SK-N-SH (cell line): Measurements from ENCODE around the gene LDAF1. TPM values are rescaled to one million over a fixed set of nuclear protein-coding genes. Genes with fewer than 3 reads are reported as not detected.

Experiments used
- CTCF ChIA-PET: fragments of 300-600, 350-600 bp; formaldehyde crosslinking; extraction: SDS; loops from one replicate; lab custom pipeline; 2021; lab: Yijun Ruan, JAX
- POLR2A ChIA-PET: fragments of 350-600 bp; sonication (Branson Sonifier 250); formaldehyde crosslinking; extraction: SDS; loops from one replicate; lab custom pipeline; 2020; ENCODE audit warnings: antibody characterized with exemption, inconsistent platforms; lab: Yijun Ruan, JAX
- DNase-seq: peaks from one replicate; pipeline ENCODE4 v3.0.0; 2012
- H2AFZ ChIP-seq: fragments of 200-600 bp; sonication (generic); 2 replicates; pipeline ENCODE4 v1.8.1; 2016; ENCODE audit warnings: antibody characterized with exemption, mild to moderate bottlenecking, low read depth
- H3F3A ChIP-seq: fragments of 200-600 bp; sonication (generic); replicated peaks from 2 replicates; pipeline ENCODE3; 2016; ENCODE audit warnings: antibody characterized with exemption, mild to moderate bottlenecking; ENCODE audit not compliant: insufficient read depth
- H3K27ac ChIP-seq, 2 experiments: fragments of 200-500 bp in 1 of 2; fragments of 200-600 bp in 1 of 2; sonication (Bioruptor generic) in 1 of 2; sonication (generic), shearing (Covaris generic) in 1 of 2; 2 replicates each; pipeline versions ENCODE4 v1.5.1 to v1.6.1; 2014 to 2016; ENCODE audit warnings: low read depth in 2 of 2, inconsistent platforms in 1 of 2, low read length in 1 of 2, mild to moderate bottlenecking in 1 of 2, mixed read lengths in 1 of 2
- H3K27me3 ChIP-seq: fragments of 200-600 bp; sonication (generic), shearing (Covaris generic); 2 replicates; pipeline ENCODE4 v1.6.1; 2016; ENCODE audit warnings: mixed run types; ENCODE audit not compliant: insufficient read depth
- H3K36me3 ChIP-seq, 2 experiments: fragments of 200-500 bp in 1 of 2; fragments of 200-600 bp in 1 of 2; sonication (Bioruptor generic) in 1 of 2; sonication (generic) in 1 of 2; replicated peaks in 1 of 2; 2 replicates each; pipeline versions ENCODE3 to v1.5.1; 2014 to 2016; ENCODE audit warnings: low read length in 1 of 2, mild to moderate bottlenecking in 1 of 2; ENCODE audit not compliant: insufficient read depth in 2 of 2, control insufficient read depth in 1 of 2
- H3K4me1 ChIP-seq, 2 experiments: fragments of 200-500 bp in 1 of 2; fragments of 200-600 bp in 1 of 2; sonication (Bioruptor generic) in 1 of 2; sonication (generic), shearing (Covaris generic) in 1 of 2; 2 replicates each; pipeline versions ENCODE4 v1.5.1 to v1.6.1; 2014 to 2016; ENCODE audit warnings: low read depth in 1 of 2, low read length in 1 of 2, mixed run types in 1 of 2; ENCODE audit not compliant: insufficient read depth in 2 of 2, control insufficient read depth in 1 of 2
- H3K4me2 ChIP-seq: fragments of 200-600 bp; sonication (generic), shearing (Covaris generic); 2 replicates; pipeline ENCODE4 v1.6.1; 2017; ENCODE audit warnings: mixed run types
- H3K4me3 ChIP-seq, 2 experiments: fragments of 200-500 bp in 1 of 2; fragments of 200-600 bp in 1 of 2; sonication (Bioruptor generic) in 1 of 2; sonication (generic), shearing (Covaris generic) in 1 of 2; 2 replicates each; pipeline versions ENCODE4 v1.5.1 to v1.8.1; 2014 to 2016; ENCODE audit warnings: low read depth in 2 of 2, inconsistent platforms in 1 of 2, low read length in 1 of 2, mild to moderate bottlenecking in 1 of 2, mixed read lengths in 1 of 2, moderate library complexity in 1 of 2
- H3K79me2 ChIP-seq: fragments of 200-600 bp; sonication (generic); 2 replicates; pipeline ENCODE4 v1.8.1; 2017; ENCODE audit warnings: mild to moderate bottlenecking; ENCODE audit not compliant: insufficient read depth
- H3K9ac ChIP-seq: fragments of 200-600 bp; sonication (generic); 2 replicates; pipeline ENCODE4 v1.6.1; 2017; ENCODE audit warnings: mixed run types
- H3K9me2 ChIP-seq: fragments of 200-600 bp; sonication (generic); 2 replicates; pipeline ENCODE4 v1.6.1; 2017; ENCODE audit warnings: mixed run types
- H3K9me3 ChIP-seq: fragments of 200-600 bp; sonication (generic); 2 replicates; pipeline ENCODE4 v1.6.1; 2017; ENCODE audit warnings: mixed run types, mild to moderate bottlenecking, moderate library complexity
- H4K20me1 ChIP-seq: fragments of 200-600 bp; sonication (generic); 2 replicates; pipeline ENCODE4 v1.6.1; 2017; ENCODE audit warnings: mild to moderate bottlenecking, mixed run types; ENCODE audit not compliant: insufficient read depth
- CHD2 ChIP-seq: fragments of 150-350 bp; IDR thresholded peaks from 2 replicates; pipeline ENCODE4 v1.6.1; 2018; ENCODE audit warnings: low read length; ENCODE audit not compliant: partially characterized antibody
- EP300 ChIP-seq, 2 experiments: IDR thresholded peaks; 2 replicates each; pipeline versions ENCODE4 v1.4.0 to v1.6.1; 2012; ENCODE audit warnings: borderline replicate concordance in 1 of 2, low read depth in 1 of 2, low read length in 1 of 2
- GABPA ChIP-seq: IDR thresholded peaks from 2 replicates; pipeline ENCODE4 v1.4.0; 2012; ENCODE audit warnings: low read depth, mild to moderate bottlenecking
- JUND ChIP-seq: IDR thresholded peaks from 2 replicates; pipeline ENCODE4 v1.4.0; 2012
- MXI1 ChIP-seq: IDR thresholded peaks from 2 replicates; pipeline ENCODE4 v1.6.1; 2012; ENCODE audit warnings: mild to moderate bottlenecking, low read depth, low read length, improper control_type of control experiment
- NRF1 ChIP-seq: IDR thresholded peaks from 2 replicates; pipeline ENCODE4 v1.6.1; 2012; ENCODE audit warnings: low read depth, mild to moderate bottlenecking, low read length
- POLR2AphosphoS5 ChIP-seq: IDR thresholded peaks from 2 replicates; pipeline ENCODE4 v1.6.1; 2012; ENCODE audit warnings: low read depth, low read length
- RAD21 ChIP-seq: IDR thresholded peaks from 2 replicates; pipeline ENCODE4 v1.6.1; 2012; ENCODE audit warnings: mild to moderate bottlenecking, low read length
- RCOR1 ChIP-seq: fragments of 150-350 bp; IDR thresholded peaks from 2 replicates; pipeline ENCODE4 v1.6.1; 2017; ENCODE audit warnings: antibody characterized with exemption, low read length
- RXRA ChIP-seq: IDR thresholded peaks from 2 replicates; pipeline ENCODE4 v1.4.0; 2012; ENCODE audit warnings: low read depth, mild to moderate bottlenecking, borderline replicate concordance
- SIN3A ChIP-seq: IDR thresholded peaks from 2 replicates; pipeline ENCODE4 v1.6.1; 2012; ENCODE audit warnings: low read depth, mild to moderate bottlenecking, low read length, moderate library complexity, borderline replicate concordance
- SMC3 ChIP-seq: IDR thresholded peaks from 2 replicates; pipeline ENCODE4 v1.6.1; 2012; ENCODE audit warnings: low read depth, low read length, improper control_type of control experiment
- TCF12 ChIP-seq: IDR thresholded peaks from 2 replicates; pipeline ENCODE4 v1.4.0; 2012
- WGBS: methylation state at CpG from one replicate; pipeline ENCODE4 v1.1.6; 2017; ENCODE audit warnings: low lambda C conversion rate; 5-methylcytosine and 5-hydroxymethylcytosine counted together
- polyA plus RNA-seq, 3 experiments: library from polyadenylated mRNA; depleted of rRNA; stranded (reverse); fragments of >200 nt; gene quantifications; 2 replicates each; pipeline ENCODE4 v1.2.3, GENCODE V29; 2012
- TF ChIP-seq, protein P1 (sequence below): IDR thresholded peaks from 2 replicates; pipeline ENCODE4 v1.4.0; 2012; ENCODE audit warnings: low read depth, borderline replicate concordance
- TF ChIP-seq, protein P2 (sequence below): IDR thresholded peaks from 2 replicates; pipeline ENCODE4 v1.4.0; 2012; ENCODE audit warnings: low read depth, borderline replicate concordance
- TF ChIP-seq, protein P3 (sequence below): IDR thresholded peaks from 2 replicates; pipeline ENCODE4 v1.6.1; 2012; ENCODE audit warnings: mild to moderate bottlenecking, low read depth, low read length, moderate library complexity
- TF ChIP-seq, protein P4 (sequence below): fragments of 150-350 bp; IDR thresholded peaks from 2 replicates; pipeline ENCODE4 v1.6.1; 2017; ENCODE audit warnings: antibody characterized with exemption, low read length, low read depth, borderline replicate concordance

LDAF1 gene
- polyA plus RNA-seq, 1 of the 3 experiments (the other 2 are of a cell fraction): 10.0 TPM

DNA sequence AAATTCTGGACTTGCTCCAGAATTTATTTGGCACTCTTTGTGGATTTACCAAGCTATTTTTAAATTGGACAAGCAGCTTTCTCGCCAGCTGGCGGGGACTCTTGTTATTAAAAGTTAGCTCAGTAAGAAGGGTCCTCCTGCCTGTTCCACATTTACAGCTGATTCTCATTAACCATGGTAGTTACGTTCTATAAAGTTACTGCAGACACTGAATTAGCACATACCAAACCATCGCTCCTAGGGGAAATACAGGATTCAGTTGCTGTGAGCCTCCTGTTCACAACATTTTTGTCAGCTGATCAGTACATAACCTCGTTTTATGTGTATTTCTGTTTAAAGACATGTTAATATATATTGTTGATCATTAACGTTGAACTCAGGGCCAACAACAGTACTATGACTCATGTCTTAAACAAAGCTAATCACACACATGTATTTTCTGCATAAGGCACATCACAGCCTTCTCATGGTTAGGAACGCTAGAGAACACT is 4.2 kb downstream of the LDAF1 start:
- 71% methylated on average over 7 of the region's 7 CpGs for WGBS
- Histone ChIP-seq H4K20me1 (no peaks in the 10 kb centered on the region), H3K36me3 (peaks cover 0 to 7% of the 10 kb centered on the region in 2 experiments), H3K4me3 (no peak overlapping the region), H3K79me2 (no peaks in the 10 kb centered on the region), H3K9me3 (no peaks in the 10 kb centered on the region), H3K27ac (no peak overlapping the region), H2AFZ (no peak overlapping the region), H3K9me2 (no peaks in the 10 kb centered on the region), H3K4me1 (peaks cover 9 to 11% of the 10 kb centered on the region in 2 experiments; a peak in 3 of 4 replicates), H3K27me3 (no peaks in the 10 kb centered on the region)
- ChIA-PET CTCF (interaction anchor here (0.8 to 7.7 kb wide), 3 partner anchors 26 to 139 kb away, joined by 5 to 84 read pairs (median 6); no protein-coding TSS in a partner anchor), POLR2A (no interaction called here)
- TF ChIP-seq RXRA (no peak), CHD2 (no peak), POLR2AphosphoS5 (no peak), EP300 (IDR thresholded peaks at IDR 0.05; ENCODE audit: borderline replicate concordance in 1 of 2, low read depth in 1 of 2, low read length in 1 of 2) (no peak), SMC3 (no peak), GABPA (no peak), RCOR1 (no peak), SIN3A (no peak), JUND (no peak), TCF12 (no peak), RAD21 (no peak), MXI1 (no peak)
- TF ChIP-seq, protein P1, sequence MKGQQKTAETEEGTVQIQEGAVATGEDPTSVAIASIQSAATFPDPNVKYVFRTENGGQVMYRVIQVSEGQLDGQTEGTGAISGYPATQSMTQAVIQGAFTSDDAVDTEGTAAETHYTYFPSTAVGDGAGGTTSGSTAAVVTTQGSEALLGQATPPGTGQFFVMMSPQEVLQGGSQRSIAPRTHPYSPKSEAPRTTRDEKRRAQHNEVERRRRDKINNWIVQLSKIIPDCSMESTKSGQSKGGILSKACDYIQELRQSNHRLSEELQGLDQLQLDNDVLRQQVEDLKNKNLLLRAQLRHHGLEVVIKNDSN: no peak
- TF ChIP-seq, all 33 proteins: peak for 0
- H3K4me2 ChIP-seq: no peak overlapping the region
- no peak overlapping the region for H3K9ac ChIP-seq
- DNase-seq: no peak
- peaks cover 8% of the 10 kb centered on the region for H3F3A ChIP-seq

DNA sequence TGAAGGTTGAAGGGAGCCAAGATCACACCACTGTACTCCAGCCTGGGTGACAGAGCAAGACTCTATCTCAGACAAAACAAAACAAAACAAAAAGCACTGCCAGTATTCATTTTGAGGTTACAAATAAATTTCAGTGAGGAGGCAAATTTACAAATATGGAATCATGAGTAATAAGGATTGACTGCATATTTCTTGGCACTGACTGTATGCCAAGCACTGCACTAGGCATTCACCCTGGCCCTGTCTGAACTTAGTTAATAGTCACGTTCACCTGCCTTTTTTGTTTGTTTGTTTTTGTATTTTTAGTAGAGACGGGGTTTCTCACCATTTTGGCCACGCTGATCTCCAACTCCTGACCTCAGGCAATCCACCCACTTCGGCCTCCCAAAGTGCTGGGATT is 5.1 kb downstream of the LDAF1 start:
- no peak overlapping the region for H3K27ac ChIP-seq
- H3K4me1 ChIP-seq: peaks cover 4 to 5% of the 10 kb centered on the region in 2 experiments; a peak in 2 of 4 replicates
- no peak for DNase-seq
- peaks cover 8% of the 10 kb centered on the region for H3F3A ChIP-seq
- H3K36me3 ChIP-seq: peaks cover 0 to 7% of the 10 kb centered on the region in 2 experiments
- no peak for TF ChIP-seq NRF1
- TF ChIP-seq, protein P2, sequence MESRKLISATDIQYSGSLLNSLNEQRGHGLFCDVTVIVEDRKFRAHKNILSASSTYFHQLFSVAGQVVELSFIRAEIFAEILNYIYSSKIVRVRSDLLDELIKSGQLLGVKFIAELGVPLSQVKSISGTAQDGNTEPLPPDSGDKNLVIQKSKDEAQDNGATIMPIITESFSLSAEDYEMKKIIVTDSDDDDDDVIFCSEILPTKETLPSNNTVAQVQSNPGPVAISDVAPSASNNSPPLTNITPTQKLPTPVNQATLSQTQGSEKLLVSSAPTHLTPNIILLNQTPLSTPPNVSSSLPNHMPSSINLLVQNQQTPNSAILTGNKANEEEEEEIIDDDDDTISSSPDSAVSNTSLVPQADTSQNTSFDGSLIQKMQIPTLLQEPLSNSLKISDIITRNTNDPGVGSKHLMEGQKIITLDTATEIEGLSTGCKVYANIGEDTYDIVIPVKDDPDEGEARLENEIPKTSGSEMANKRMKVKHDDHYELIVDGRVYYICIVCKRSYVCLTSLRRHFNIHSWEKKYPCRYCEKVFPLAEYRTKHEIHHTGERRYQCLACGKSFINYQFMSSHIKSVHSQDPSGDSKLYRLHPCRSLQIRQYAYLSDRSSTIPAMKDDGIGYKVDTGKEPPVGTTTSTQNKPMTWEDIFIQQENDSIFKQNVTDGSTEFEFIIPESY: no peak
- TF ChIP-seq, protein P3, sequence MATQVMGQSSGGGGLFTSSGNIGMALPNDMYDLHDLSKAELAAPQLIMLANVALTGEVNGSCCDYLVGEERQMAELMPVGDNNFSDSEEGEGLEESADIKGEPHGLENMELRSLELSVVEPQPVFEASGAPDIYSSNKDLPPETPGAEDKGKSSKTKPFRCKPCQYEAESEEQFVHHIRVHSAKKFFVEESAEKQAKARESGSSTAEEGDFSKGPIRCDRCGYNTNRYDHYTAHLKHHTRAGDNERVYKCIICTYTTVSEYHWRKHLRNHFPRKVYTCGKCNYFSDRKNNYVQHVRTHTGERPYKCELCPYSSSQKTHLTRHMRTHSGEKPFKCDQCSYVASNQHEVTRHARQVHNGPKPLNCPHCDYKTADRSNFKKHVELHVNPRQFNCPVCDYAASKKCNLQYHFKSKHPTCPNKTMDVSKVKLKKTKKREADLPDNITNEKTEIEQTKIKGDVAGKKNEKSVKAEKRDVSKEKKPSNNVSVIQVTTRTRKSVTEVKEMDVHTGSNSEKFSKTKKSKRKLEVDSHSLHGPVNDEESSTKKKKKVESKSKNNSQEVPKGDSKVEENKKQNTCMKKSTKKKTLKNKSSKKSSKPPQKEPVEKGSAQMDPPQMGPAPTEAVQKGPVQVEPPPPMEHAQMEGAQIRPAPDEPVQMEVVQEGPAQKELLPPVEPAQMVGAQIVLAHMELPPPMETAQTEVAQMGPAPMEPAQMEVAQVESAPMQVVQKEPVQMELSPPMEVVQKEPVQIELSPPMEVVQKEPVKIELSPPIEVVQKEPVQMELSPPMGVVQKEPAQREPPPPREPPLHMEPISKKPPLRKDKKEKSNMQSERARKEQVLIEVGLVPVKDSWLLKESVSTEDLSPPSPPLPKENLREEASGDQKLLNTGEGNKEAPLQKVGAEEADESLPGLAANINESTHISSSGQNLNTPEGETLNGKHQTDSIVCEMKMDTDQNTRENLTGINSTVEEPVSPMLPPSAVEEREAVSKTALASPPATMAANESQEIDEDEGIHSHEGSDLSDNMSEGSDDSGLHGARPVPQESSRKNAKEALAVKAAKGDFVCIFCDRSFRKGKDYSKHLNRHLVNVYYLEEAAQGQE: no peak
- TF ChIP-seq CHD2: no peak
- TF ChIP-seq, protein P4, sequence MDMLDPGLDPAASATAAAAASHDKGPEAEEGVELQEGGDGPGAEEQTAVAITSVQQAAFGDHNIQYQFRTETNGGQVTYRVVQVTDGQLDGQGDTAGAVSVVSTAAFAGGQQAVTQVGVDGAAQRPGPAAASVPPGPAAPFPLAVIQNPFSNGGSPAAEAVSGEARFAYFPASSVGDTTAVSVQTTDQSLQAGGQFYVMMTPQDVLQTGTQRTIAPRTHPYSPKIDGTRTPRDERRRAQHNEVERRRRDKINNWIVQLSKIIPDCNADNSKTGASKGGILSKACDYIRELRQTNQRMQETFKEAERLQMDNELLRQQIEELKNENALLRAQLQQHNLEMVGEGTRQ: no peak
- no peak overlapping the region for H2AFZ ChIP-seq
- ChIA-PET POLR2A (no interaction called here), CTCF (interaction anchor here (0.8 to 1.8 kb wide), 2 partner anchors 25 to 137 kb away, joined by 5 to 6 read pairs; no protein-coding TSS in a partner anchor)
- WGBS: 79% methylated on average over 4 of the region's 4 CpGs
- H3K9ac ChIP-seq: no peak overlapping the region
- H3K4me2 ChIP-seq: no peak overlapping the region
- no peaks in the 10 kb centered on the region for H3K27me3 ChIP-seq
- no peaks in the 10 kb centered on the region for H4K20me1 ChIP-seq
- no peak overlapping the region for H3K4me3 ChIP-seq
- H3K9me2 ChIP-seq: no peaks in the 10 kb centered on the region
- no peaks in the 10 kb centered on the region for H3K9me3 ChIP-seq
- no peaks in the 10 kb centered on the region for H3K79me2 ChIP-seq
